ENCODE measurements around the gene WNT16. TPM values are rescaled to one million over a fixed set of nuclear protein-coding genes. Genes with fewer than 3 reads are reported as not detected.

WNT16 gene
- total RNA-seq, 4 donors from 2014 or later = not detected

DNA sequence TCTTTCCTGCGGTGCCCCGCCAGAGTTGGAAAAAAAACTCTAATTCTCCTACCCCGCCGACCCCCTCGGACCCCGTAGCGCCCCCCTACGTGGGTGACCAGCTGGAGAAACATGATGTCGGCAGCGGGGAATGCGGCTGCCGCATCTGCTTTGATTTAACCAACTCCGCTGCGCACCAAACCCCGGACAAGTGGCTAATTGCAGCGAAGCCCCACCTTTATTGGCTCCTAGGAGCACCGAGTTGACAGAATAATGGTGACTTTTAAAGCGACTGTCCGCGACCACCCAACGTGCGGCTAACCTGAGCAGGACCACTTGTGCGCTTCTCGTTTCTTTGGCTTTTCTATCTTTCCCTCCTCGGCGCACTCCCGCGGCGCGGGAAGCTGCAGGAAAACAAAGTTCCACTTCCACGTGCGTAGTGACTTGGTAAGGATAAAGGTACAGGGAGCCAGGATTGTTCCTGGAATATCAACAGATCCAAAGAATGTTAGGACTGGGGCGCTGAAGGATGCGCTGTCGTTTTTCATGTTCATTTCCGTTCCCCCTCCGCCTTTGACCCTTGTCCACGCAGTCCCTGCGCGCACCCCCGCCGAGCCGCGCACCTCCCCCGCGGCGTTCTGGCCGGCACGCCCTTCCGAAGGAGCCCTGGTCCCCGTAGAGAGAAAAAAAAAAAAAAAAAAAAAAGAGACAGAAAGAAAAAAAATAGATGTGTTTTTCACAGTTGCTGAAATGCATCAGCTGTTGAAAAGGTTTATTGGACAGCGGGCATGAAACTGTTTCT, 1.4 kb downstream of the WNT16 start:
- TF ChIP-seq CTCF (IDR thresholded peaks at IDR 0.05; ENCODE audit: low read depth) = no peak

DNA sequence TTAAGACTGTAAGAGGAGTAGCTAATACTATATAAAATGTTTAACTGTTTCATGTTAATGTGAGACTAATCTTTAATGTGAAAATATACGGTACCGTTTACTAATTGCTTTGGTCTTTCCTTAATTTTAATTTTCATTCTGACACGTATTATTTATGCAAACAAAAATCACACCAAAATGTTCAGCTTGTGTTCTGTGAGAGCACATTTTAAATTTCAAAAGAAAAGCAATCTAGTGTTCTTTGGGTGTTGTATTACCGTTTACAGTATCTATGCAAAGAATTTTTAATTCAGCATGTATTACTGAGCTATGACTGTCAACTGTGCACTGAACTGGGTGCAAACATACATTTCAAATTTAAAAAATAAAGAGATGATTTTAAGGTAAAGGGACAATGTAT, 2.2 kb downstream of the WNT16 start:
- TF ChIP-seq CTCF (IDR thresholded peaks at IDR 0.05; ENCODE audit: low read depth) = no peak

- no peak for TF ChIP-seq CTCF (IDR thresholded peaks at IDR 0.05; ENCODE audit: low read depth)
Measured at GRCh38 chr7:121331574-121331973, 2.8 kb downstream of the WNT16 start.

- TF ChIP-seq CTCF (IDR thresholded peaks at IDR 0.05; ENCODE audit: low read depth) = no peak
Measured at GRCh38 chr7:121334376-121334775, 5.6 kb downstream of the WNT16 start.

- no peak for TF ChIP-seq CTCF (IDR thresholded peaks at IDR 0.05; ENCODE audit: low read depth)
Measured at GRCh38 chr7:121334875-121335648, 6.3 kb downstream of the WNT16 start.

GRCh38 chr7:121336579-121336978, 7.8 kb downstream of the WNT16 start:
- TF ChIP-seq CTCF (IDR thresholded peaks at IDR 0.05; ENCODE audit: low read depth) = no peak

DNA sequence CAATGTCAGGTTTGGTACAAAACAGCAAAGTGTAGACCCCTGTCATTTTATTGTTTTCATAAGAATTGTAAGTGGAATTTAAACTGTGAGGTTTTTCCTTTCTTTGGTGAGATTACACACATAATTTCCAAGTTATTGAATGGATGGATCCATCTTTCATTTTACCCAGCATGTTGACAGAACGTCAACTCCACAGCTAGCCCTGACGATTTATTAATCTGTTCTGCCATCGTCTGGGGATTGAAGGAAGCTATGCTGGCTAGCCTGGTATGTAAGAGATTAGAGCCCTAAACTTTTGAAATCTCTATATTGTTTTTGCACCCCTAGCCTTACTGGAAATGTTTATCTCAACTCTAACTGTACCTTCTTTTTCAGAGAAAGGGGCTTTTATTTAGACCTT, 8.6 kb downstream of the WNT16 start:
- no peak for TF ChIP-seq CTCF (IDR thresholded peaks at IDR 0.05; ENCODE audit: low read depth)

All from subcutaneous adipose tissue (tissue), 4 donors.